GM18507 (cell line): ENCODE results near the gene OR1J1.
A peak's percentile ranks its signal among the peaks of the same experiment; 100 is the strongest.

Experiments used
- DNase-seq: peaks from one replicate; pipeline ENCODE4 v3.0.0; 2011; ENCODE audit warnings: low read depth; ENCODE audit not compliant: insufficient read length; ENCODE audit errors: extremely low spot score
- FAIRE-seq: peaks from 2 replicates; lab custom pipeline; 2011; peaks lifted over from hg19 to GRCh38; lab: Jason Lieb, UNC

OR1J1 gene, protein sequence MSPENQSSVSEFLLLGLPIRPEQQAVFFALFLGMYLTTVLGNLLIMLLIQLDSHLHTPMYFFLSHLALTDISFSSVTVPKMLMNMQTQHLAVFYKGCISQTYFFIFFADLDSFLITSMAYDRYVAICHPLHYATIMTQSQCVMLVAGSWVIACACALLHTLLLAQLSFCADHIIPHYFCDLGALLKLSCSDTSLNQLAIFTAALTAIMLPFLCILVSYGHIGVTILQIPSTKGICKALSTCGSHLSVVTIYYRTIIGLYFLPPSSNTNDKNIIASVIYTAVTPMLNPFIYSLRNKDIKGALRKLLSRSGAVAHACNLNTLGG

DNA sequence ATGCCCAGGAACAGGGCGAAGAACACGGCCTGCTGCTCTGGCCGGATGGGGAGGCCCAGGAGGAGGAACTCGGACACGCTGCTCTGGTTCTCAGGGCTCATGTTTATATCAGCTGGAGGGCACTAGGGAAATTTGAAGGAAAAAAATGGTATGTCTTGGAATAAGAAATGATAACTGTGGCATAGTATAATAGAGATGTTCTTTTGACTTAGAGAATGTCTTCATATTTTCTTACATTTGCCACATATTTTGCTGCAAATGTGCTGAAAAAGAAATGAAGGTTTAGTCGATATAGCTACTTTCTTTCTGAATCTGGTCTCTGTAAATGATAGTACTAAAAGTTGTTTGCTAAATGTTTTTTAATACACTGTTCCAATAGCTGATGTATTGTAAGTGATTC is at the start of gene OR1J1:
OR1J1 (minus strand) TSS at position 101 of the 400 bp plus-strand sequence; CDS start at position 101, 0 bp downstream.
- no peak for FAIRE-seq

DNA sequence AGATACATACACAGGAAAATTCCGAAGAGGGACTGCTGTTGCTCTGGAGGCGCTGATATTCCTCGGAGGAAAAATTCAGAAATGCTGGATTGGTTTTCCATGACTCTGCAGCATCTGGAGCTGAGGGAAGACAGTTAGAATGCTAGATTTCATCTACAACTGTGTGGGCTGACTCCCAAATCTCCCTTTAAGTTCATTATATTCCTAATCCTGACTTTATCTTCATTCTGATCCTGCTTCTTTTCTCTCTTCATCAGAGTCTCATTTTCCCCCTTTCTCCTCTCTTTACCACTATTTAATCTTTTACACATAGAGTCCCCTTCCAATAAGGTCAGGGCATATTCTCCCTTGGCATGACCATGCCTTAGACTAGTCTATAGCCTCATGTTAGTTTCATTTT is 49.5 kb upstream of the OR1J1 start, which contains the start of gene OR1N1:
OR1N1 (minus strand) TSS at position 101 of the 400 bp plus-strand sequence; CDS start at position 101, 0 bp downstream.
- FAIRE-seq = no peak
- no peak for DNase-seq

More for the DNA sequence above, at the start of gene OR1J1:
- no peak for DNase-seq

DNA sequence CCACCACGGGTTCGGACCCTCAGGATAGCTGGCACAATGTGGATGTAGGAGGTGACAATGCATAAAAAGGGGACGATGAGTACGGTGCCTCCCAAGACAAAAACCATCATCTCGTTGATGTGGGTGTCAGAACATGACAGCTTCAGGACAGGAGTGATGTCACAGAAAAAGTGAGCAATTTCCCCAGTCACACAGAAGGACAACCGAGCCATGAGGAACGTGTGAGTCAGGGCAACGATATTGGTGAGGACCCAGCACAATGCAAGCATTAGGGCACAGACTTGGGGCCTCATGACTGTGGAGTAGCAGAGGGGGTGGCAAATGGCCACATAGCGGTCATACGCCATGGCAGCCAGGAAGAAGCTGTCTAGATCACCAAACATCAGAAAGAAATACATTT is 48.9 kb upstream of the OR1J1 start:
- DNase-seq = no peak
- no peak for FAIRE-seq

DNA sequence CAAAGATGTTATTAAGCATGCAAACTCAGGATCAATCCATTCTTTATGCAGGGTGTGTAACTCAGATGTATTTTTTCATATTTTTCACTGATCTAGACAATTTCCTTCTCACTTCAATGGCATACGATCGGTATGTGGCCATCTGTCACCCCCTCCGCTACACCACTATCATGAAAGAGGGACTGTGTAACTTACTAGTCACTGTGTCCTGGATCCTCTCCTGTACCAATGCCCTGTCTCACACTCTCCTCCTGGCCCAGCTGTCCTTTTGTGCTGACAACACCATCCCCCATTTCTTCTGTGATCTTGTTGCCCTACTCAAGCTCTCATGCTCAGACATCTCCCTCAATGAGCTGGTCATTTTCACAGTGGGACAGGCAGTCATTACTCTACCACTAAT is 41.6 kb upstream of the OR1J1 start:
- DNase-seq = no peak
- FAIRE-seq = no peak

DNA sequence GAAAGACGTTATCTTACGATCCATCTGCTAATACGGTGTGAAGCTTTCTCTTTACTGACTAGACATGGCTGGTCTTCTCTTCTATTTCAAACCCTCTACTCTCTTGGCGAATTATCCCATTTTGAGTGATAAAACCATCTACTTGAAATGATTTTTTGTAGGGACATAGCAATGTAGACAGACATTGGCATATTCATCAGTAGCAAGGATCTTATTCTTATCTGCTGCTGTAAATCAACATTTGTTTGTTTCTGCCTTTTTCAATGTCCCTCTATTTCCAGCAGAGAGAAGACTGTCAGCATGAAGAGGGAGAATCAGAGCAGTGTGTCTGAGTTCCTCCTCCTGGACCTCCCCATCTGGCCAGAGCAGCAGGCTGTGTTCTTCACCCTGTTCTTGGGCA is 41.1 kb upstream of the OR1J1 start, which contains the start of gene OR1J4:
OR1J4 (plus strand) TSS at position 301 of the 400 bp plus-strand sequence; CDS start at position 301, 0 bp downstream.
- FAIRE-seq (no peak), DNase-seq (no peak)

DNA sequence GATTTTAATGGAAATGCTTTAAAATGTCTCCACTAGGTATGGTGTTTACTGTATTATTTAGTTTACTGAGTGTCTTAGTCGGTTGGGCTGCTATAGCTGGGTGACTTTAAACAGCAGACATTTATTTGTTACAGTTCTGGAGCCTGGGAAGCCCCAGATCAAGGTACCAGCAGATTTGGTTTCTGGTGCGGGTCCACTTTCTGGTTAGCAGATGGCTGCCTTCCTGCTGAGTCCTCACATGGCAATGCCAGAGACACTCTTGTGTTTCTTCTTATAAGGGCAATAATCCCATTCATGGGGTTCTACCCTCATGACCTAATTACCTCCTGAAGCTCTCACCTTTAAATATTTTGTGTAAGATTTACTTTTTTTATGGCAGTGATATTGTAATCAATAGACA is 40.5 kb upstream of the OR1J1 start:
- FAIRE-seq = no peak
- DNase-seq = no peak

DNA sequence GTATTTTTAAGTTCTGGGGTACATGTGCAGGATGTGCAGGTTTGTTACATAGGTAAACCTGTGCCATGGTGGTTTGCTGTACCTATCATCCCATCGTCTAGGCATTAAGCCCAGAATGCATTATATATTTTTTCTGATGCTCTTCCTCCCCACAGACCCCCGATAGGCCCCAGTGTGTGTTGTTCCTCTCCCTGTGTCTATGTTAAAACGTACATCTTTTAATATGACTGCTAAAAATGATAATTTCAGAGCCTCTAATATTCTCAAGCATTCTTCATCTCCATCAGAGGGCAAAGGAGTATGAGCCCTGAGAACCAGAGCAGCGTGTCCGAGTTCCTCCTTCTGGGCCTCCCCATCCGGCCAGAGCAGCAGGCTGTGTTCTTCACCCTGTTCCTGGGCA is 32.8 kb upstream of the OR1J1 start, which contains the start of gene OR1J2:
OR1J2 (plus strand) TSS at position 301 of the 400 bp plus-strand sequence; CDS start at position 301, 0 bp downstream.
- FAIRE-seq = no peak
- DNase-seq = no peak

DNA sequence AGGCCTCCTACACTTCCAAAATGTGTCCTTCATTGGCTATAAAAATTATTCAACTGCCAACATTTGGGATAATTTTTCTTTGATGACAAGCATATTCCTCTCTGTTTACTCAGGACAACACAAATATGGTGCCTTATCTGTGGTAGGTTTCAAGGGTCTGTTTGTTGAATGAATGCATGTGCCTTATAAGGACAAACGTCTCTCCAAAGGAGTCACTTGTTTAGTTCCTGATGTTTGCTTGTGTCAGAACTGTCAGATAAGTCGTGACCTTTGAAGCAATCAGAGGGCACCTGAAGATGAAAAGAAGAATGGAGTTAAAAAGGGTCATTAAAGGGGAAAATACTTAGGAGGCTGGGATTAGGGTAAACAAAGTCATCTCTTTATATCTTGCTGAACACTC is 29.2 kb upstream of the OR1J1 start:
- DNase-seq (no peak), FAIRE-seq (no peak)

DNA sequence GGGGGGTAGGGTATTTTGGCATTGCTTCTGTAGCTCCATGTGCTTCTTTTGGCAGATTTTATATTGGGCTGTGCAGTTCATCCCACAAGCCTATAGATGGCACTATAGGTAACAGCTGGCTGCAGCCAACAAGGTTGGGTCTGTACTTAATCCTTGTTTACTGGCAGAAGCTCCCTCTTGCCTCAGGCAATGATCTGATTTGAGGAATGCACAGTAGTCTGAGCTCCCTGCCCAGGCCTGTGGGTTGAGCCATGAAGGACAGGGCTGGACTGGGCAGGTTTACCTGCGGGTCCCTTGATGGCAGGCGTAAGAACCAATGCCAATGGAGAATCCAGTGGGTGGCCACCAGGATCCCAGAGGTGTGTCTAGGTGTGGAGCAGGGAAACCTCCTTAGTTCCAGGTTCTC is 21.2 kb upstream of the OR1J1 start:
- FAIRE-seq (peak; percentile 60), DNase-seq (peak; percentile 3)

DNA sequence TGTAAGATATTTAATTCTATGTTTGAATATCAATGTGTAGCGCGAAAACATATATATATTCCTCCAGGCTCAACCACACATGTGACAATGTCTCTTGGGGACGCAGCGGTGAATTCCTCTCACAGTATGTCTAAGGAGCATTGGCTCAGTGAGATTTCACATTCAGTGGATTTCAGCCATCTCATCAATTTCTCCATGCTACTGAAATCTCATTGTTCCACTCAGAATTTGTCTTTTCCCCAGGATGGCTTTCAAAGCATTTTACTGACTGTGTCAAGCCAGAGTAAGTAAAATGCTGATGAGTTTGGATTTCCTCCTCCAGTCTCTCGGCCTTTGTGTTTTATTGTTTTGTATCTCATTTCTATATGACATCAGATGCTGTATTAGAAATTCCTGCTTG is 1.3 kb upstream of the OR1J1 start:
- FAIRE-seq (no peak), DNase-seq (no peak)

DNA sequence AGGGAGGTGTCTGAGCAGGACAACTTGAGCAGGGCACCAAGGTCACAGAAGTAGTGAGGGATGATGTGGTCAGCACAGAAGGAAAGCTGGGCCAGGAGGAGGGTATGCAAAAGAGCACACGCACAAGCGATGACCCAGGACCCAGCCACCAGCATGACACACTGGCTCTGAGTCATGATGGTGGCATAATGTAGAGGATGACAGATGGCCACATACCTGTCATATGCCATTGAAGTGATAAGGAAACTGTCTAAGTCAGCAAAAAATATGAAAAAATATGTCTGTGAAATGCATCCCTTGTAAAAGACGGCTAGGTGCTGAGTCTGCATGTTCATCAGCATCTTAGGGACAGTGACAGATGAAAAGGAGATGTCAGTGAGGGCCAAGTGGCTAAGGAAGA is 380 bp downstream of the OR1J1 start:
- FAIRE-seq = no peak

DNA sequence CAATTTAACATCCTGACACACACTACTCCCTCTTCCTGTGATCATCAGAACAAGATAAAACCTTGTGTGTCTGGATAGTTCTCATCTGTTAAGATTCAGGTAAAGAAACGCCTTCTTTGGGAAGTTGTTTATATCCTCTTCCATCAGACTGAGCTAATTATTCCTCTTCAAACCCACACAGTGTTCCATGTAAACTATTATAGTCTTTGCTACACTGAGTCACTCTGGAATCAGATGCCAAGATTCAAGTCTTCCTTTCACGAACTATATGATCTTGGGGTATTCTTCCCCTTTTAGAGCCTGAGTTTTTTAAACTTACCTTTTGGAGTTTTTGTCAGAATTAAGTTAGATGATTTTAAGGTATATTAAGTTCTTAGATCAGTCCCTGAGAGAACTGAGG is 2.0 kb downstream of the OR1J1 start:
- no peak for FAIRE-seq
- DNase-seq = no peak

More for the DNA sequence above, 380 bp downstream of the OR1J1 start:
- no peak for DNase-seq

DNA sequence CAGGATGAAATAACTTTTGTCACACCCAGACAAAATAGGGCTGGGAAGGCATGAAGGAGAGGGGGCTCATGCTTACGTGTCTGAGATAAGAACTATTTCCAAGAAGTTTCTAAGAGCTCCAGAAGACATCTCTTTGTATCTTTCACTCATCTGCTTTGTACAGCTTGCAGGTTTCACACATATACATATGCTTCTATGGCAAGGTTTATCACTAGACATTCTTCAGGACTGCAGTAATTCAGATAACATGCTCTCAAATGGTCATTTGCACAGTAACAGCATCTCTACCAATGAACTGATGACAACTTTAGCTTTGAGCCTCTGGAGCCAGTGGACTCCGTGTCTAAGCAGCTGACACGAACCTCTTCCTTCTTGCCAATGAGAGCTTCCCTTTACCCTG is 3.2 kb downstream of the OR1J1 start:
- DNase-seq (no peak), FAIRE-seq (no peak)

DNA sequence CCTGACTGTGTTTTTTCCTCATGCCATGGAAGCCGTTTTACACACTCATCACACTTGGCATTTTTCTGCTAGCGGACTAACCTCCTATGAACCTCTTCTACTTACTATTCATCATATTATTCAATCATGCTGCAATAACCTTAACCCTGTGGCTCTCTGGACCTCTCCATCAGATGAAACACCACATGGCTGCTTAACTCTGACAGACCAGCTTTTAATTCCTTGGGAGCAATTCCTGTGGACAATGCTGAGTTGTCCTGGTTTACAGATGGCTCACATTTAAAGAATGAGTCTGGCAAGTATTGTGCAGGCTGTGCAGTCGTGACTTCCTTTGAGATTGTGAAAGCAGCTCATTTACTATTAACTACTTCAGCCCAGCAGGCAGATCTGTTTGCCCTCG is 9.0 kb downstream of the OR1J1 start:
- no peak for FAIRE-seq

DNA sequence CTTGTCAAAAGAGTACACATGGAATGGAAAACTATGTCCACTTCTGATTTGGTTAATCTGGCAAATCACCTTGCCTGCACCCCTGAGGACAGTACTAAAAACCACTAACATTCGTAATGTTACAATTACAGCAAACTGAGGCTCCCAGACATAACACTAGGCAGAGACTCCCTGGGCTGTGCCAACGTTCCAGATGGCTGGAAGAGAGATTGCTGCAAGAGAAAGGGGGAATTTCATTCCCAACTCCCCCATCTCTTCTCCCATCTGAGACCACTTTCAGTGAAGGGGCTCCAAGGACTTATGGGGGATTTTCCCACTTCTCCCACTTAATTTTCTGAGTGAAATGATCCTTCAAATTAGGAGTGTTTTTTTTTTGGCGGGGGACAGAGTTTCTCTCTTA is 11.3 kb downstream of the OR1J1 start:
- no peak for FAIRE-seq
- no peak for DNase-seq

More for the DNA sequence above, 9.0 kb downstream of the OR1J1 start:
- no peak for DNase-seq

DNA sequence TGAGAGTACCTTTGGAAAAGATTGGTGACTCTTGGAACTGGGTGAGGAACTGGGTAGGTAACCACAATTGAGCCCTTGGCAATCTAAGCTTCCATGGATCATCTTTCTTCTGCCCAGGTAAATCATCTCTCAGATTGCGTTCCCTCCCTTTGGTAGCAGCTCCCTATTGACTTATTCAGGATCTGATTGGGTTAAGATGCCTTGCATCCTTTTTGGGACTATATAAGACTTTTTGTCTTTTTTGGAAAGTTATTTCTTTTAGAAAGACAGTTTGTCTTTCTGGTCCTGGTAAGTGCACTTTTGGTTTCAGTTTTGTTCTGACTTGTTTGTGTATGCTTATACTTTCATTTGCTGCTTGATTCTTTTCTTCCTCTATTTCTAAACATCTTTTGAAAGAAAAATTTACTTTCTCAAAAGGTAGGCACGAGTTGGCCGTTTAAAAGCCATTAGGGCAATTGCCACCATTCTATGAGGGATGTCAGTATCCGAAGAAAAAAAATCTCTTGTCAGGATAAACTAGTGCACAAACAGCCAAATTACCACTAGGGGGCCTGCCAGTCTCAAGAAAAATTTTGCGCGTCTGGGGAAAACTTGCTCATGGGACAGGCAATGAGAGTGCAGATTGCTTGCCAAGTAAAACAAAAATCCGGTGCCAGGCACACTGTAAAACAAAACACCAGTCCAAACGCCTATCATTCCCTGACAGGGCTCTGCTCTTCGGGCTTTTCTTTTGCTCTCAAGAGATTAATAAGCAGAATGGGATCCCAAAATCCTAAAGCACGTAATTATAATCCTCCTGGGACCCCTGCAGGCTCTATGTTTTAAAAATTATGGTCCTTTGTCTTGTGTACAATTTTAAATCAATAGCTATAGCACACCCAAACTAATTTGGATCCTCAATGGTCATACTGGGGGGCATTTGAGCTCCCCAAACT is 12.8 kb downstream of the OR1J1 start:
- FAIRE-seq (peak; percentile 71), DNase-seq (no peak)

DNA sequence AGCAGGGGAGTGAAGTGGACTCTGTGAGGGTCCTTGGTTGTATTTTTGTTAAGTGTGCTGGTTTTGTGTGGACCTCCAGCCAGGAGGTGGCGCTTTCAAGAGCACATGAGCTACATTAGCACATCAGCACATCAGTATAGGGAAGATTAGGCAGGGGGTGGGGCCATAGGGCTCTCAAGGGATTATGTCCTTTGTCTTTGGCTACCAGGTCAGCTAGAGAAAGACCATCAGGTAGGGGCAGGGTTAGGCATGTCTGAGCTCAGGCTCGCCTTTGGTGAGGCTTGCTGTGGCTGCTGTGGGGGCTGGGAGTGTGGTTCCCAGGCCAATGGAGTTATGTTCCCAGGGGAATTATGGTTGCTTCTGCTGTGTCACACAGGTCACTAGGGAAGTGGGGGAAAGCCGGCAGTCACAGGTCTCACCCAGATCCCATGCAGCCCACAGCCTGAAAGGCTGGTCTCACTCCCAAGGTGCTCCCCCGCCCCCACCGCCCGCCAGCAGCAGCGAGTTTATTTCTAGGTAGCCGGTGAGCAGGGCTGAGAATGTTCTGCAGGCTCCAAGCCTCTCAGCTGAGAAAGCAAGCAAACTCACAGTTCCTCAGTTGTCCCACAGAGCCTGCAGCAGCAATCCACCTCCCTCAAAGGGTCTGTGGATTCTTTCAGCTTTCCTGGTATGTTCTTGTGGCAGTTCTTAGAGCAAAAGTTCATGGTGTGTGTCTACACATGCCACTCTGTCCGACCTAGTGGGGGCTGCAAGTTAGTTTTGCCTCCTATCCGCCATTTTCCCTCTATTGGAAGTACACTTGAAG is 13.7 kb downstream of the OR1J1 start:
- FAIRE-seq (no peak), DNase-seq (no peak)

DNA sequence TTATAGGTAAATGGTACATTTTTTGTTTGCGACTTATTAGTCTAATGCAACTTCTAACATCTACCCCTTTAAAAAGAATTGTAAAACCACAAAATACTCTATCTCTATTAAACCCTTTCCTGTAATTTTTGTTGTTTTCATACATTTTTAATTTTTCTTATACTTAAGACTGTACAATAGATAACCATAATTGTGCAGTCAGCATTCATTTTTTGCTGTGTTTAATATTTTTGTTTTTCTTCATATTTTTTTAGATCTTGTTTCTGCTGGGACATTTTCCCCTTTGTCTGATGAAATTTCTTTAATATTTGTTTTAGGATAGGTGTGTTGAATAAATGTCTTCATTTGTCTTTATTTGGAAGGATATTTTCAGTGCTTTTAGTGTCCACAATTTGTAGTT is 19.9 kb downstream of the OR1J1 start:
- DNase-seq (no peak), FAIRE-seq (no peak)

DNA sequence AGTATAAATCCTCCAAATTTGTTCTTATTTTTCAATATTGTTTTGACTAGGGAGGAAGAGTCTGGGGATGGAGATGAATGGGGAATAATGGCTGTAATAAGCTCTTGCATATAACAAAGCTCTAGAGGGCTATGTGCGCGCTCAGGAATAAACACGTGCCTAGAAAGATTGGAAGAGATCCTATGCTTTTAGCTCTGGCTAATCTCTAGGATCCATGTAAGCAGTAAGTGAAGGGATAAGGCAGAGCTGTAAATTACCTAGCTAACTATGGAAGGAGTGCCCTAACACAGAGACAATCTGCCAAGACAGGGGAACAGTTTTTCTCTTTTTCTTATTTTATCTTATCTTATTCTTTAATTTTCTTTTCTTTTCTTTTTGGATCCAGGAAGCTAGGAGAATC is 21.6 kb downstream of the OR1J1 start:
- DNase-seq (no peak), FAIRE-seq (no peak)
